Measurements from ENCODE around the gene TMC8. TPM values are rescaled to one million over a fixed set of nuclear protein-coding genes. Genes with fewer than 3 reads are reported as not detected.

TMC8 gene
- total and polyA plus RNA-seq, 2 donors (not counting 1 experiment from before 2014, with no cell fraction given), result 0.02 TPM; not detected in 1

- TF ChIP-seq CTCF (conservative IDR thresholded peaks at IDR 0.05 in 1 of 2, IDR thresholded peaks at IDR 0.05 in 1 of 2; ENCODE audit: low read depth in 1 of 2, low read length in 2 of 2) (no peak), EZH2 (IDR thresholded peaks at IDR 0.05; ENCODE audit: low read length, missing control alignments) (no peak)
- no peak overlapping the region for H3K27ac ChIP-seq (ENCODE audit: insufficient read depth, low read length)
- no peaks in the 10 kb centered on the region for H3K9me3 ChIP-seq (ENCODE audit: control insufficient read depth, insufficient read depth, low read depth, low read length)
- DNase-seq (ENCODE audit: low read depth in 2 of 2), result no peak
- H4K20me1 ChIP-seq (ENCODE audit: control insufficient read depth, extremely low read depth, insufficient read depth, low read length), result no peaks in the 10 kb centered on the region
- peaks cover 2% of the 10 kb centered on the region for H3K36me3 ChIP-seq (ENCODE audit: control insufficient read depth, insufficient read depth, low read length)
- H3K4me1 ChIP-seq (ENCODE audit: control insufficient read depth, extremely low read depth, insufficient read depth, low read length), result no peaks in the 10 kb centered on the region
- no peak overlapping the region for H2AFZ ChIP-seq (ENCODE audit: low read length)
- no peaks in the 10 kb centered on the region for H3K79me2 ChIP-seq (ENCODE audit: control insufficient read depth, insufficient read depth, low read length)
- no peak overlapping the region for H3K4me2 ChIP-seq (ENCODE audit: extremely low read depth, insufficient read depth, low read length)
- no peaks in the 10 kb centered on the region for H3K27me3 ChIP-seq (ENCODE audit: control insufficient read depth, insufficient read depth, low read length)
- no peak overlapping the region for H3K9ac ChIP-seq (ENCODE audit: insufficient read depth, low read length)
- no peak overlapping the region for H3K4me3 ChIP-seq (replicated peaks in 1 of 4; ENCODE audit: control extremely low read depth in 1 of 4, insufficient read depth in 1 of 4, low read depth in 3 of 4, low read length in 4 of 4)
These were observed 27.3 kb upstream of the TMC8 start for GRCh38 chr17:78103311-78103710.

- Histone ChIP-seq H3K27ac (ENCODE audit: insufficient read depth, low read length) (no peak overlapping the region), H3K4me2 (ENCODE audit: extremely low read depth, insufficient read depth, low read length) (no peak overlapping the region), H3K36me3 (ENCODE audit: control insufficient read depth, insufficient read depth, low read length) (no peaks in the 10 kb centered on the region), H4K20me1 (ENCODE audit: control insufficient read depth, extremely low read depth, insufficient read depth, low read length) (no peaks in the 10 kb centered on the region), H3K9me3 (ENCODE audit: control insufficient read depth, insufficient read depth, low read depth, low read length) (no peaks in the 10 kb centered on the region), H3K79me2 (ENCODE audit: control insufficient read depth, insufficient read depth, low read length) (no peaks in the 10 kb centered on the region), H3K9ac (ENCODE audit: insufficient read depth, low read length) (no peak overlapping the region), H3K4me3 (replicated peaks in 1 of 4; ENCODE audit: control extremely low read depth in 1 of 4, insufficient read depth in 1 of 4, low read depth in 3 of 4, low read length in 4 of 4) (no peak overlapping the region), H3K27me3 (ENCODE audit: control insufficient read depth, insufficient read depth, low read length) (no peaks in the 10 kb centered on the region), H2AFZ (ENCODE audit: low read length) (no peak overlapping the region), H3K4me1 (ENCODE audit: control insufficient read depth, extremely low read depth, insufficient read depth, low read length) (no peaks in the 10 kb centered on the region)
- TF ChIP-seq EZH2 (IDR thresholded peaks at IDR 0.05; ENCODE audit: low read length, missing control alignments), result no peak
- TF ChIP-seq CTCF (conservative IDR thresholded peaks at IDR 0.05 in 1 of 2, IDR thresholded peaks at IDR 0.05 in 1 of 2; ENCODE audit: low read depth in 1 of 2, low read length in 2 of 2), result no peak
- no peak for DNase-seq (ENCODE audit: low read depth in 2 of 2)
These were observed 26.0 kb upstream of the TMC8 start for GRCh38 chr17:78104540-78104941.

- no peaks in the 10 kb centered on the region for H3K27me3 ChIP-seq (ENCODE audit: control insufficient read depth, insufficient read depth, low read length)
- H3K27ac ChIP-seq (ENCODE audit: insufficient read depth, low read length), result no peak overlapping the region
- H3K4me2 ChIP-seq (ENCODE audit: extremely low read depth, insufficient read depth, low read length), result no peak overlapping the region
- DNase-seq (ENCODE audit: low read depth in 2 of 2), result no peak
- no peaks in the 10 kb centered on the region for H3K79me2 ChIP-seq (ENCODE audit: control insufficient read depth, insufficient read depth, low read length)
- no peak for TF ChIP-seq EZH2 (IDR thresholded peaks at IDR 0.05; ENCODE audit: low read length, missing control alignments)
- H3K4me1 ChIP-seq (ENCODE audit: control insufficient read depth, extremely low read depth, insufficient read depth, low read length), result no peaks in the 10 kb centered on the region
- H3K4me3 ChIP-seq (replicated peaks in 1 of 4; ENCODE audit: control extremely low read depth in 1 of 4, insufficient read depth in 1 of 4, low read depth in 3 of 4, low read length in 4 of 4), result no peak overlapping the region
- H3K9ac ChIP-seq (ENCODE audit: insufficient read depth, low read length), result no peak overlapping the region
- no peaks in the 10 kb centered on the region for H4K20me1 ChIP-seq (ENCODE audit: control insufficient read depth, extremely low read depth, insufficient read depth, low read length)
- H3K9me3 ChIP-seq (ENCODE audit: control insufficient read depth, insufficient read depth, low read depth, low read length), result no peaks in the 10 kb centered on the region
- no peaks in the 10 kb centered on the region for H3K36me3 ChIP-seq (ENCODE audit: control insufficient read depth, insufficient read depth, low read length)
- H2AFZ ChIP-seq (ENCODE audit: low read length), result no peak overlapping the region
These were observed 25.5 kb upstream of the TMC8 start for GRCh38 chr17:78105101-78105500.

Measured in fibroblast of lung (primary cell).